Activated T-helper 17 cell treated with anti-CD3 and anti-CD28 coated beads, Interleukin-2, amount 50 U/mL, for 72 hours (primary cell): ENCODE data around the gene ATG13. TPM values are rescaled to one million over a fixed set of nuclear protein-coding genes. Genes with fewer than 3 reads are reported as not detected.
"Not testable (repeated sequence)": the region's sequence is repeated elsewhere in the genome, so short reads cannot be mapped to it uniquely, and the experiment has no call there.

Source experiments
- ATAC-seq: fragments of 150-1000 bp; cut with Tn5 transposase; replicated peaks from 2 replicates; pipeline ENCODE4 v1.10.0; 2021; ENCODE audit warnings: mild to moderate bottlenecking, moderate library complexity
- H3K27ac Mint-ChIP-seq: one replicate; pipeline ENCODE4 v1.8.0; 2022; ENCODE audit warnings: mixed read lengths
- H3K27me3 Mint-ChIP-seq: one replicate; pipeline ENCODE4 v1.8.0; 2022; ENCODE audit warnings: mixed read lengths
- H3K36me3 Mint-ChIP-seq: one replicate; pipeline ENCODE4 v1.8.0; 2022; ENCODE audit warnings: low read depth, mild to moderate bottlenecking, mixed read lengths
- H3K4me1 Mint-ChIP-seq: one replicate; pipeline ENCODE4 v1.8.0; 2022; ENCODE audit warnings: mixed read lengths
- H3K4me3 Mint-ChIP-seq: one replicate; pipeline ENCODE4 v1.8.0; 2022; ENCODE audit warnings: mild to moderate bottlenecking, mixed read lengths
- H3K9me3 Mint-ChIP-seq: one replicate; pipeline ENCODE4 v1.8.0; 2022; ENCODE audit warnings: mixed read lengths
- total RNA-seq, 2 donors: library from RNA; stranded (reverse); gene quantifications; one replicate each; pipeline ENCODE4 v1.2.3, GENCODE V29; 2022

Gene ATG13
- total RNA-seq, 2 donors from 2014 or later: 59.1 to 62.1 TPM

GRCh38 chr11:46649180-46649738 lies 31.9 kb downstream of the ATG13 start:
- Mint-ChIP-seq H3K36me3 (peaks cover 91% of the 10 kb centered on the region), H3K9me3 (no peaks in the 10 kb centered on the region), H3K27ac (no peak overlapping the region), H3K4me1 (no peaks in the 10 kb centered on the region), H3K27me3 (no peaks in the 10 kb centered on the region), H3K4me3 (no peak overlapping the region)
- no peak for ATAC-seq

- no peak for ATAC-seq
- Mint-ChIP-seq H3K36me3 (peaks cover 88% of the 10 kb centered on the region), H3K4me3 (no peak overlapping the region), H3K4me1 (no peaks in the 10 kb centered on the region), H3K27me3 (no peaks in the 10 kb centered on the region), H3K9me3 (no peaks in the 10 kb centered on the region), H3K27ac (peak overlapping the region; percentile 33)
Measured at GRCh38 chr11:46655631-46656030, 38.3 kb downstream of the ATG13 start.

GRCh38 chr11:46657186-46657585 lies 39.8 kb downstream of the ATG13 start:
- no peaks in the 10 kb centered on the region for H3K4me1 Mint-ChIP-seq
- H3K9me3 Mint-ChIP-seq: no peaks in the 10 kb centered on the region
- peaks cover 88% of the 10 kb centered on the region for H3K36me3 Mint-ChIP-seq
- peak overlapping the region; percentile 21 for H3K27ac Mint-ChIP-seq
- H3K4me3 Mint-ChIP-seq: no peak overlapping the region
- ATAC-seq: no peak
- no peaks in the 10 kb centered on the region for H3K27me3 Mint-ChIP-seq

- no peak overlapping the region for H3K4me3 Mint-ChIP-seq
- H3K27me3 Mint-ChIP-seq: no peaks in the 10 kb centered on the region
- no peaks in the 10 kb centered on the region for H3K4me1 Mint-ChIP-seq
- peaks cover 86% of the 10 kb centered on the region for H3K36me3 Mint-ChIP-seq
- ATAC-seq: no peak
- peak overlapping the region; percentile 51 for H3K27ac Mint-ChIP-seq
- H3K9me3 Mint-ChIP-seq: no peaks in the 10 kb centered on the region
Measured at GRCh38 chr11:46658259-46658658, 40.9 kb downstream of the ATG13 start.

- Mint-ChIP-seq H3K4me3 (no peak overlapping the region), H3K36me3 (peaks cover 95% of the 10 kb centered on the region), H3K27ac (no peak overlapping the region), H3K4me1 (no peaks in the 10 kb centered on the region), H3K9me3 (no peaks in the 10 kb centered on the region), H3K27me3 (no peaks in the 10 kb centered on the region)
- no peak for ATAC-seq
Measured at GRCh38 chr11:46659908-46660307, 42.6 kb downstream of the ATG13 start.

- Mint-ChIP-seq H3K9me3 (no peaks in the 10 kb centered on the region), H3K4me1 (no peaks in the 10 kb centered on the region), H3K27ac (no peak overlapping the region), H3K36me3 (peaks cover 97% of the 10 kb centered on the region), H3K4me3 (no peak overlapping the region), H3K27me3 (no peaks in the 10 kb centered on the region)
- no peak for ATAC-seq
Measured at GRCh38 chr11:46661836-46662235, 44.5 kb downstream of the ATG13 start.

- ATAC-seq: no peak
- H3K4me3 Mint-ChIP-seq: no peak overlapping the region
- H3K27ac Mint-ChIP-seq: no peak overlapping the region
- no peaks in the 10 kb centered on the region for H3K4me1 Mint-ChIP-seq
- no peaks in the 10 kb centered on the region for H3K27me3 Mint-ChIP-seq
- H3K9me3 Mint-ChIP-seq: no peaks in the 10 kb centered on the region
- peaks cover 97% of the 10 kb centered on the region for H3K36me3 Mint-ChIP-seq
Measured at GRCh38 chr11:46662366-46662765, 45.0 kb downstream of the ATG13 start.

GRCh38 chr11:46663277-46663940 lies 46.1 kb downstream of the ATG13 start:
- Mint-ChIP-seq H3K4me1 (no peaks in the 10 kb centered on the region), H3K27ac (no peak overlapping the region), H3K9me3 (no peaks in the 10 kb centered on the region), H3K4me3 (no peak overlapping the region), H3K27me3 (no peaks in the 10 kb centered on the region), H3K36me3 (peaks cover 96% of the 10 kb centered on the region)
- no peak for ATAC-seq

GRCh38 chr11:46664612-46665011 lies 47.3 kb downstream of the ATG13 start:
- no peak for ATAC-seq
- peaks cover 95% of the 10 kb centered on the region for H3K36me3 Mint-ChIP-seq
- H3K27ac Mint-ChIP-seq: no peak overlapping the region
- H3K4me1 Mint-ChIP-seq: peaks cover 4% of the 10 kb centered on the region
- no peaks in the 10 kb centered on the region for H3K9me3 Mint-ChIP-seq
- H3K4me3 Mint-ChIP-seq: no peak overlapping the region
- no peaks in the 10 kb centered on the region for H3K27me3 Mint-ChIP-seq

GRCh38 chr11:46665356-46665755 lies 48.0 kb downstream of the ATG13 start:
- ATAC-seq: no peak
- peaks cover 95% of the 10 kb centered on the region for H3K36me3 Mint-ChIP-seq
- no peak overlapping the region for H3K4me3 Mint-ChIP-seq
- H3K4me1 Mint-ChIP-seq: peaks cover 7% of the 10 kb centered on the region
- H3K9me3 Mint-ChIP-seq: no peaks in the 10 kb centered on the region
- H3K27ac Mint-ChIP-seq: no peak overlapping the region
- no peaks in the 10 kb centered on the region for H3K27me3 Mint-ChIP-seq

- H3K9me3 Mint-ChIP-seq: no peaks in the 10 kb centered on the region
- peak overlapping the region; percentile 51 for H3K27ac Mint-ChIP-seq
- peaks cover 92% of the 10 kb centered on the region for H3K36me3 Mint-ChIP-seq
- no peak overlapping the region for H3K4me3 Mint-ChIP-seq
- no peak for ATAC-seq
- H3K27me3 Mint-ChIP-seq: no peaks in the 10 kb centered on the region
- peaks cover 14% of the 10 kb centered on the region for H3K4me1 Mint-ChIP-seq
Measured at GRCh38 chr11:46666516-46666915, 49.2 kb downstream of the ATG13 start.

GRCh38 chr11:46667043-46667481 lies 49.7 kb downstream of the ATG13 start:
- Mint-ChIP-seq H3K9me3 (no peaks in the 10 kb centered on the region), H3K27me3 (no peaks in the 10 kb centered on the region), H3K4me1 (peaks cover 19% of the 10 kb centered on the region), H3K27ac (peak overlapping the region; percentile 51), H3K36me3 (peaks cover 92% of the 10 kb centered on the region), H3K4me3 (no peak overlapping the region)
- ATAC-seq: no peak

- Mint-ChIP-seq H3K36me3 (peaks cover 90% of the 10 kb centered on the region), H3K27ac (peak overlapping the region; percentile 85), H3K4me3 (no peak overlapping the region), H3K9me3 (no peaks in the 10 kb centered on the region), H3K27me3 (no peaks in the 10 kb centered on the region), H3K4me1 (peaks cover 28% of the 10 kb centered on the region)
- no peak for ATAC-seq
Measured at GRCh38 chr11:46668480-46669085, 51.2 kb downstream of the ATG13 start.

GRCh38 chr11:46669711-46670139 lies 52.4 kb downstream of the ATG13 start:
- Mint-ChIP-seq H3K27ac (peak overlapping the region; percentile 85), H3K4me1 (peaks cover 28% of the 10 kb centered on the region), H3K9me3 (no peaks in the 10 kb centered on the region), H3K36me3 (peaks cover 79% of the 10 kb centered on the region), H3K4me3 (peak overlapping the region; percentile 13), H3K27me3 (no peaks in the 10 kb centered on the region)
- ATAC-seq: no peak

GRCh38 chr11:46670521-46670920 lies 53.2 kb downstream of the ATG13 start:
- peak overlapping the region; percentile 54 for H3K4me3 Mint-ChIP-seq
- H3K27ac Mint-ChIP-seq: peak overlapping the region; percentile 85
- peaks cover 28% of the 10 kb centered on the region for H3K4me1 Mint-ChIP-seq
- H3K36me3 Mint-ChIP-seq: peaks cover 71% of the 10 kb centered on the region
- not testable (repeated sequence) for ATAC-seq, H3K9me3 Mint-ChIP-seq, H3K27me3 Mint-ChIP-seq
